Measurements from ENCODE around the gene TRIM33. TPM values are rescaled to one million over a fixed set of nuclear protein-coding genes. Genes with fewer than 3 reads are reported as not detected.

TRIM33 gene
- total RNA-seq, 1 experiment from 2014 or later, result 53.8 TPM

- Histone ChIP-seq H4K20me1 (ENCODE audit: control insufficient read depth, insufficient read depth, insufficient read length) (peaks cover 3% of the 10 kb centered on the region), H2BK12ac (ENCODE audit: insufficient read length, low read depth, low read length) (no peak overlapping the region), H2BK15ac (ENCODE audit: low read depth, low read length) (no peak overlapping the region), H3K79me1 (ENCODE audit: insufficient read depth, low read depth, low read length, poor library complexity, severe bottlenecking) (peaks cover 9% of the 10 kb centered on the region), H2BK120ac (ENCODE audit: low read depth, low read length, poor library complexity, severe bottlenecking) (no peak overlapping the region), H3K27ac (ENCODE audit: insufficient read length, low read depth, low read length) (no peak overlapping the region), H3K4ac (ENCODE audit: low read depth, low read length) (no peak overlapping the region), H3K79me2 (ENCODE audit: insufficient read depth, low read length) (peaks cover 26% of the 10 kb centered on the region; the same call in 1 of the 2 replicates), H4K8ac (replicated peaks; ENCODE audit: insufficient read length, low read depth, low read length) (no peak overlapping the region), H3T11ph (ENCODE audit: low read length) (no peak overlapping the region), H4K5ac (ENCODE audit: insufficient read length, low read depth, low read length) (no peak overlapping the region), H3K23ac (ENCODE audit: insufficient read length, low read depth, low read length) (no peak overlapping the region), H3K14ac (ENCODE audit: insufficient read depth, low read length) (no peak overlapping the region), H2AK5ac (ENCODE audit: insufficient read length, low read length) (no peak overlapping the region), H2BK5ac (ENCODE audit: insufficient read length, low read length) (no peak overlapping the region), H4K91ac (ENCODE audit: insufficient read length, low read depth, low read length) (no peak overlapping the region), H3K9me3 (ENCODE audit: control insufficient read depth, low read depth, low read length) (no peaks in the 10 kb centered on the region), H2AFZ (ENCODE audit: low read length) (no peak overlapping the region), H2BK20ac (ENCODE audit: low read depth, low read length, poor library complexity, severe bottlenecking) (no peak overlapping the region), H3K4me1 (ENCODE audit: insufficient read depth, low read length) (no peaks in the 10 kb centered on the region; the same call in 1 of the 2 replicates), H3K18ac (ENCODE audit: insufficient read length, low read depth, low read length) (no peak overlapping the region), H3K23me2 (ENCODE audit: insufficient read length, low read depth, low read length, poor library complexity, severe bottlenecking) (no peaks in the 10 kb centered on the region), H3K56ac (ENCODE audit: insufficient read length, low read depth, low read length) (no peak overlapping the region), H3K9ac (ENCODE audit: extremely low read depth, insufficient read length, low read length) (no peak overlapping the region), H3K4me2 (ENCODE audit: insufficient read depth, insufficient read length, low read length) (no peak overlapping the region), H3K27me3 (ENCODE audit: insufficient read depth, low read length) (no peaks in the 10 kb centered on the region)
- Mint-ChIP-seq H3K27me3 (ENCODE audit: low read depth) (no peaks in the 10 kb centered on the region), H3K27ac (peak overlapping the region in 2 of 3 experiments; percentile 76 to 78; a peak in 2 of 7 replicates), H3K4me3 (no peak overlapping the region), H3K9me3 (no peaks in the 10 kb centered on the region), H3K36me3 (ENCODE audit: insufficient read depth in 1 of 3, low read depth in 3 of 3) (peaks cover 4 to 10% (median 9%) of the 10 kb centered on the region in 3 experiments; a peak in 6 of 7 replicates), H3K4me1 (peaks cover 16 to 17% of the 10 kb centered on the region in 2 experiments)
- no peak for TF ChIP-seq CTCF (conservative IDR thresholded peaks at IDR 0.05)
- WGBS (ENCODE audit: extremely low coverage, insufficient read length, low lambda C conversion rate), result no CpG with 5 or more reads among the region's 3 CpGs
- no peak for DNase-seq
These were observed 38.6 kb downstream of the TRIM33 start for GRCh38 chr1:114472408-114472807.

Measured in H9 (cell line).